Activated CD4-positive, CD25-positive, alpha-beta regulatory T cell treated with anti-CD3 and anti-CD28 coated beads, Interleukin-2, amount 50 U/mL, for 72 hours (primary cell): Measurements from ENCODE around the gene CDH13.

Source experiments
- DNase-seq: peaks from one replicate; pipeline ENCODE4 v3.0.0; 2021

CDH13 gene

GRCh38 chr16:83270061-83270460, 643.3 kb downstream of the CDH13 start:
- DNase-seq, result no peak

GRCh38 chr16:83270640-83271039, 643.9 kb downstream of the CDH13 start:
- DNase-seq, result no peak

GRCh38 chr16:83271123-83271522, 644.4 kb downstream of the CDH13 start:
- no peak for DNase-seq

- DNase-seq, result no peak
Measured at GRCh38 chr16:83271970-83272575, 645.3 kb downstream of the CDH13 start.

GRCh38 chr16:83272843-83273242, 646.1 kb downstream of the CDH13 start:
- DNase-seq, result no peak

- DNase-seq, result no peak
Measured at GRCh38 chr16:83273504-83274173, 646.9 kb downstream of the CDH13 start.

GRCh38 chr16:83279251-83279650, 652.5 kb downstream of the CDH13 start:
- DNase-seq, result no peak

- no peak for DNase-seq
Measured at GRCh38 chr16:83285921-83286320, 659.2 kb downstream of the CDH13 start.

GRCh38 chr16:83296505-83296904, 669.7 kb downstream of the CDH13 start:
- no peak for DNase-seq

DNA sequence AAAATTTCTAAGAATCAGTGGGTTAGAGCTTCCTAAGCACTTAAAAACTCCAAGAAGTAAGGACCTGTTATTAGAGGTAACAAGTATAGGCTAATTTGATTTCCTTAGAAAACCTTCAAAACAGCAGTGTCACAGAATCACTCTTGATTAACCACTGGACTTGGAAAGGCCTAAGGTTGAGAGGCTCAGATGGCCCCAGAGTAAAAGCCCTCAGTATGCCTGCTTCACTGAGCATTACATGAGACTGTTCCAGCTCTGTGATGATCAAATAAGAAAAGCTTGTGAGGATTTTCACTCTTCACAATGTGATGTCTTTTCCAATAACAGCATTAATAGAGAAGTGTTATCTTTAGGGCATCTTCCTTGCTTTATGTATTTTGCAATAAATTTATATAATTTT, 671.8 kb downstream of the CDH13 start:
- DNase-seq, result no peak

GRCh38 chr16:83300326-83300725, 673.6 kb downstream of the CDH13 start:
- DNase-seq, result no peak

DNA sequence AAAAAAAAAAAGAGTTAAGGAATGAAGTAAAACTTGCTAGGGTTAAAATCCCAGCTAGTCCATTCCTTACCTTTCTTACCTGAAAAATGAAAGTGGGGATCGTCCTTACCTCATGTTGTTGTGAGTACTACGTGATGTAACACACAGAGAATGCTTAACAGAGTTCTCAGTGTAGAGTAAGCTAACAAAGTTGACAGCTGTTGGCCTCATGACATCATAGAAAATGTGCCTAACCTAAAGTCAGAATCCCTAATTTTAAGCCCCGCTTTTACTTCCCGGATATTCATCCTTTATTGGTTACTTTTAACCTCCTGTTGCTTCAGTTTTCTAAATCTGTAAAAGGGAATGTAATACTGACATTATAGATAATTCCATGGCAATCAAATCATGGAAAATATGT, 675.2 kb downstream of the CDH13 start:
- no peak for DNase-seq

- no peak for DNase-seq
Measured at GRCh38 chr16:83302853-83303252, 676.1 kb downstream of the CDH13 start.

GRCh38 chr16:83305092-83305491, 678.3 kb downstream of the CDH13 start:
- DNase-seq, result no peak

GRCh38 chr16:83306961-83307593, 680.3 kb downstream of the CDH13 start:
- DNase-seq, result no peak

DNA sequence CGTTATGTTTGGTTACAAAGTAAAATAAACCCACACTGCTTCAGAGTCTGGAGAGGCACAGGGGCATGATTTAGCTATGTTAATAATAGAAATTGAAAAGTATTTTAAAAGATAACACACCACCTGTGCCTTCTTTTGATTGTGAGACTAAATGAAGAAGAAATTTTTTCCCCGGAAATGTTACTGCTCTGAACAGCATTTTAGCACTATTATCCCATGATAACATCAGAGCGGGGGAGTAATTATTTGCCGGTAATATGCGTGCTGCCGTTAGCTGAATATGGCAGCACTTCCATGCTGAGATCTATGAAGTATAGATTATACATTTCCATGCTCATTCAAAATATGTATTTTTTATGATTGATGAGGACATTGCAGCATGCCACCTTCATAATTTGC, 680.8 kb downstream of the CDH13 start:
- no peak for DNase-seq

GRCh38 chr16:83308414-83308813, 681.6 kb downstream of the CDH13 start:
- no peak for DNase-seq

GRCh38 chr16:83310816-83311215, 684.0 kb downstream of the CDH13 start:
- no peak for DNase-seq

- DNase-seq, result no peak
Measured at GRCh38 chr16:83312015-83312717, 685.4 kb downstream of the CDH13 start.

GRCh38 chr16:83312718-83313245, 686.0 kb downstream of the CDH13 start:
- no peak for DNase-seq

GRCh38 chr16:83315271-83315670, 688.5 kb downstream of the CDH13 start:
- no peak for DNase-seq

DNA sequence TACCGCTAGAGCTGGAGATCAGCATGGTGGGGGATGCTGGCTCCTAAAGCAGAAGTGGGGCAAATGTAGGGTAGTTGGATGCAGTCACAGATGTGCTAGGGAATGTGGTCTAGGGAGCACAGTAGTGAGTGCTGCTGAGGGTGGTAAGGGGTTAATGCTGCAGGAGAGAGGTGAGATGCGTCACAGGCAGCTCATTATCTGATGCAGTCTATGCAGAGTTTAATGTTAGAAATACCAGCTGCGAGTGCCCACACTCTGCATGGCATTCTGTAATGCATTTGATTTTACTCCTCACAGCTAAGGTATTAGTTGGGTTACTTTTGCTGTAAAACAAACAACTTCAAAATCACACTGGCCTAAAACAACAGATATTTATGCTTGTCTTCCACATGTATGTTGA, 689.7 kb downstream of the CDH13 start:
- no peak for DNase-seq

GRCh38 chr16:83318390-83318789, 691.6 kb downstream of the CDH13 start:
- no peak for DNase-seq

GRCh38 chr16:83328936-83329335, 702.2 kb downstream of the CDH13 start:
- DNase-seq, result no peak
